Astrocyte (in vitro differentiated cells and primary cell): ENCODE results near the gene CES2. TPM values are rescaled to one million over a fixed set of nuclear protein-coding genes. Genes with fewer than 3 reads are reported as not detected.

Experiments used
- DNase-seq: peaks from one replicate; pipeline ENCODE4 v3.0.0-alpha.2; 2010; ENCODE audit warnings: low read depth
- FAIRE-seq: peaks from 2 replicates; lab custom pipeline; 2011; peaks lifted over from hg19 to GRCh38; lab: Jason Lieb, UNC
- H2AFZ ChIP-seq: 2 replicates; pipeline ENCODE4 v1.6.0; 2012; ENCODE audit warnings: low read depth, low read length, inconsistent platforms
- H3K27ac ChIP-seq: 2 replicates; pipeline ENCODE4 v1.5.1; 2011; ENCODE audit warnings: low read depth, low read length, inconsistent platforms
- H3K27me3 ChIP-seq: 2 replicates; pipeline ENCODE4 v1.6.0; 2011; ENCODE audit warnings: low read length, inconsistent platforms; ENCODE audit not compliant: insufficient read depth
- H3K36me3 ChIP-seq: 2 replicates; pipeline ENCODE4 v1.5.1; 2011; ENCODE audit warnings: low read length, inconsistent platforms; ENCODE audit not compliant: insufficient read depth
- H3K4me1 ChIP-seq: 2 replicates; pipeline ENCODE4 v1.5.1; 2011; ENCODE audit warnings: low read length, inconsistent platforms; ENCODE audit not compliant: insufficient read depth
- H3K4me2 ChIP-seq: 2 replicates; pipeline ENCODE4 v1.6.0; 2012; ENCODE audit warnings: low read length, inconsistent platforms
- H3K4me3 ChIP-seq: 2 replicates; pipeline ENCODE4 v1.5.1; 2011; ENCODE audit warnings: low read depth, mild to moderate bottlenecking, low read length, inconsistent platforms; ENCODE audit not compliant: insufficient read depth
- H3K79me2 ChIP-seq: 2 replicates; pipeline ENCODE4 v1.6.0; 2012; ENCODE audit warnings: mild to moderate bottlenecking, low read length, inconsistent platforms; ENCODE audit not compliant: insufficient read depth
- H3K9ac ChIP-seq: 2 replicates; pipeline ENCODE4 v1.6.0; 2012; ENCODE audit warnings: mild to moderate bottlenecking, low read length, inconsistent platforms
- H3K9me3 ChIP-seq: 2 replicates; pipeline ENCODE4 v1.5.1; 2012; ENCODE audit warnings: low read depth, mild to moderate bottlenecking, low read length, inconsistent platforms; ENCODE audit not compliant: insufficient read depth
- H4K20me1 ChIP-seq: 2 replicates; pipeline ENCODE4 v1.6.0; 2012; ENCODE audit warnings: low read length, inconsistent platforms; ENCODE audit not compliant: insufficient read depth
- H3K27ac Mint-ChIP-seq: one replicate; pipeline ENCODE4 v1.8.0; 2021; ENCODE audit warnings: mild to moderate bottlenecking, mixed read lengths; ENCODE audit not compliant: unreplicated experiment
- H3K27me3 Mint-ChIP-seq: one replicate; pipeline ENCODE4 v1.8.0; 2021; ENCODE audit warnings: low read depth, mixed read lengths; ENCODE audit not compliant: unreplicated experiment
- H3K36me3 Mint-ChIP-seq: one replicate; pipeline ENCODE4 v1.8.0; 2021; ENCODE audit warnings: low read depth, mixed read lengths; ENCODE audit not compliant: unreplicated experiment
- H3K4me1 Mint-ChIP-seq: one replicate; pipeline ENCODE4 v1.8.0; 2021; ENCODE audit warnings: low read depth, mixed read lengths; ENCODE audit not compliant: unreplicated experiment
- H3K4me3 Mint-ChIP-seq: one replicate; pipeline ENCODE4 v1.8.0; 2021; ENCODE audit warnings: mild to moderate bottlenecking, moderate library complexity, mixed read lengths; ENCODE audit not compliant: unreplicated experiment
- H3K9me3 Mint-ChIP-seq: one replicate; pipeline ENCODE4 v1.8.0; 2021; ENCODE audit warnings: mild to moderate bottlenecking, mixed read lengths; ENCODE audit not compliant: unreplicated experiment
- EZH2 ChIP-seq: IDR thresholded peaks from 2 replicates; pipeline ENCODE4 v1.6.1; 2012; ENCODE audit warnings: mild to moderate bottlenecking, low read length, inconsistent platforms; ENCODE audit not compliant: insufficient read depth
- total RNA-seq: library from RNA; stranded (reverse); gene quantifications from 2 replicates; pipeline ENCODE4 v1.2.1, GENCODE V29; 2021
- TF ChIP-seq, protein P1 (sequence below): IDR thresholded peaks from 2 replicates; pipeline ENCODE4 v1.5.1; 2011; ENCODE audit warnings: low read depth, mild to moderate bottlenecking, inconsistent platforms, low read length, moderate library complexity; ENCODE audit not compliant: insufficient read depth

Gene CES2
- total RNA-seq, 1 donor from 2014 or later: 28.8 TPM

DNA sequence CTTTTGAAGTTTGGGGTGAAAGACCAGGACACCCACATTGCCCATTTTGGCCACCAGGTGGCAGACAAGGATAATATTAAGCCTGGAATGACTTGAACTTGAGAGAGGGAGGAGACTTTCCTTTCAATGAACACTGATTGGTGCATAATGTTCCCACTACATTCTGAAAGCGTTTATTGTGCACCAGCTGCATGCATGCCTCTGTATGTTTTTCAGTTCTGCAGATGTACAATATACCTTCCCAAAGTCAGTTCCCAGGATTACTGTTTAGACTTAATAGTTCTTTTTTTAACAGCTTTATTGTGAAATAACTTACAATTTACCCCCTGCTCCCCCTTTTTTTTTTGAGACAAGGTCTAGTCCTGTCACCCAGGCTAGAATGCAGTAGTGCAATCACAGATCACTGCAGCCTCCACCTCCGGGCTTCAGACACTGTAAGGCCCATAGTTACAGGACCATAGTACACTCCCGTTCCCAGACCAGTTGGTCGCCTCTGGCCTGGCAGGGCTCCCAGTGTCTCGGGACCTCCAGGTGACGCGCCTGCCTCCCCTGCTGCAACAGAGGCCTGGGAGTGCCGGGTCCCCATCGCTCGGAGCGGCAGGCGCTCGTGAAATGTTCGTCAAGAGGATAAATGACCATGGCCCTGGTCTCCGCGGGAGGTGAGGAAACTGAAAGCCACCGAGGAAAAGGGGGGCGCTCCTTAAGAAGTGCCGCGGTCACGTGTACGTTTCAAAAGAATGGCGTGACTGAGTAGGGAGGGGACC lies 12.2 kb downstream of the CES2 start:
- Histone ChIP-seq H3K9me3 (no peaks in the 10 kb centered on the region), H3K27ac (no peak overlapping the region), H2AFZ (peak overlapping the region; percentile 83), H4K20me1 (no peaks in the 10 kb centered on the region), H3K4me3 (peak overlapping the region; percentile 52), H3K4me2 (peak overlapping the region; percentile 90), H3K27me3 (peaks cover 20% of the 10 kb centered on the region), H3K4me1 (peaks cover 9% of the 10 kb centered on the region), H3K9ac (peak overlapping the region; percentile 47), H3K79me2 (no peaks in the 10 kb centered on the region), H3K36me3 (peaks cover 5% of the 10 kb centered on the region)
- Mint-ChIP-seq H3K27me3 (peaks cover 22% of the 10 kb centered on the region), H3K36me3 (peaks cover 11% of the 10 kb centered on the region), H3K4me3 (peak overlapping the region; percentile 20), H3K27ac (no peak overlapping the region), H3K4me1 (no peaks in the 10 kb centered on the region), H3K9me3 (peaks cover 8% of the 10 kb centered on the region)
- TF ChIP-seq EZH2: no peak
- TF ChIP-seq, protein P1, sequence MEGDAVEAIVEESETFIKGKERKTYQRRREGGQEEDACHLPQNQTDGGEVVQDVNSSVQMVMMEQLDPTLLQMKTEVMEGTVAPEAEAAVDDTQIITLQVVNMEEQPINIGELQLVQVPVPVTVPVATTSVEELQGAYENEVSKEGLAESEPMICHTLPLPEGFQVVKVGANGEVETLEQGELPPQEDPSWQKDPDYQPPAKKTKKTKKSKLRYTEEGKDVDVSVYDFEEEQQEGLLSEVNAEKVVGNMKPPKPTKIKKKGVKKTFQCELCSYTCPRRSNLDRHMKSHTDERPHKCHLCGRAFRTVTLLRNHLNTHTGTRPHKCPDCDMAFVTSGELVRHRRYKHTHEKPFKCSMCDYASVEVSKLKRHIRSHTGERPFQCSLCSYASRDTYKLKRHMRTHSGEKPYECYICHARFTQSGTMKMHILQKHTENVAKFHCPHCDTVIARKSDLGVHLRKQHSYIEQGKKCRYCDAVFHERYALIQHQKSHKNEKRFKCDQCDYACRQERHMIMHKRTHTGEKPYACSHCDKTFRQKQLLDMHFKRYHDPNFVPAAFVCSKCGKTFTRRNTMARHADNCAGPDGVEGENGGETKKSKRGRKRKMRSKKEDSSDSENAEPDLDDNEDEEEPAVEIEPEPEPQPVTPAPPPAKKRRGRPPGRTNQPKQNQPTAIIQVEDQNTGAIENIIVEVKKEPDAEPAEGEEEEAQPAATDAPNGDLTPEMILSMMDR: peak; percentile 99
- FAIRE-seq (peak; percentile 97), DNase-seq (peak; percentile 63)

DNA sequence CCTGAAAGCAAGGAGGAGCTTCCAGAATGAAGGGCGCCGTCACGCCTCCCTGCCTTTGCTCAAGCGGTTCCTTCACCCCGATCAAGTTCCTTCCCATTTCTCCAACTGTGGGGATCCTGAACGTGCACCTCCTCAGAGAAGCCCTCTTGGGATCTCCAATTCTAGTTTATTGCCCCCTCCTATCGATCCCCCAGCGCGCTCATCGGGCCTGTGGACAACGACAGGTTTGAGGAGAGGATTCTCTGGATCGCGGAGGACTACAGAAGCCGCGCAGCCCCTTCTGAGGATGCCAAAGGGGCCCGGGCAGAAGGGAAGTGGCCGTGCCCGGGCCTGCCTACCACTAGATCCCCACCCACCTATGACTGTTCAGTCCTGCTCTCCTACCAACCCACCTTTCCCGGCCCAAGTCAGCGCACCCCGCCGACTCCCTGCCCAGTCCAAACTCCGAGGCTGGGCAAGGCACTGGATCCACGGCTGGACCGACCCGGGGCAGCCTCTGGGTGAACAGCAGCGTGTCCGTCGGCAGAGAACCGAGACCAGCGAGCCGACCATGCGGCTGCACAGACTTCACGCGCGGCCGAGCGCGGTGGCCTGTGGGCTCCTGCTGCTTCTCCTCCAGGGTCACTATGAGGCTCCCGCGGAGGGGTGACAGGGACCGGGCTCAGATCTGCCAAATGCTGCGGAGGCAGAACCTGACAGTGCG lies 13.0 kb downstream of the CES2 start:
- peak overlapping the region; percentile 47 for H3K9ac ChIP-seq
- no peaks in the 10 kb centered on the region for H4K20me1 ChIP-seq
- no peak overlapping the region for H3K27ac Mint-ChIP-seq
- peak overlapping the region; percentile 52 for H3K4me3 ChIP-seq
- H3K9me3 Mint-ChIP-seq: peaks cover 8% of the 10 kb centered on the region
- H3K79me2 ChIP-seq: no peaks in the 10 kb centered on the region
- TF ChIP-seq, protein P1: no peak
- no peak for TF ChIP-seq EZH2
- FAIRE-seq (no peak), DNase-seq (no peak)
- H2AFZ ChIP-seq: peak overlapping the region; percentile 83
- peaks cover 5% of the 10 kb centered on the region for H3K36me3 Mint-ChIP-seq
- peaks cover 25% of the 10 kb centered on the region for H3K27me3 Mint-ChIP-seq
- peak overlapping the region; percentile 90 for H3K4me2 ChIP-seq
- peak overlapping the region; percentile 64 for H3K4me3 Mint-ChIP-seq
- H3K27me3 ChIP-seq: peaks cover 20% of the 10 kb centered on the region
- no peaks in the 10 kb centered on the region for H3K9me3 ChIP-seq
- H3K4me1 ChIP-seq: peaks cover 9% of the 10 kb centered on the region
- H3K27ac ChIP-seq: no peak overlapping the region
- H3K36me3 ChIP-seq: no peaks in the 10 kb centered on the region
- H3K4me1 Mint-ChIP-seq: no peaks in the 10 kb centered on the region
